HEK293T (cell line): ENCODE data around the gene VHLL.

Experiments used
- ARNT ChIP-seq: fragments of 450-650 bp; IDR thresholded peaks from 2 replicates; pipeline ENCODE4 v1.6.1; 2017; ENCODE audit warnings: mild to moderate bottlenecking
- BHLHE40 ChIP-seq: fragments of 450-650 bp; IDR thresholded peaks from 2 replicates; pipeline ENCODE4 v1.6.1; 2016; ENCODE audit warnings: mild to moderate bottlenecking, moderate library complexity, borderline replicate concordance
- CTBP1 ChIP-seq: fragments of 450-650 bp; IDR thresholded peaks from 2 replicates; pipeline ENCODE4 v1.6.1; 2016; ENCODE audit warnings: borderline replicate concordance
- FOXA1 ChIP-seq: fragments of 450-650 bp; IDR thresholded peaks from 2 replicates; pipeline ENCODE4 v1.6.1; 2016; ENCODE audit warnings: mild to moderate bottlenecking
- FOXK2 ChIP-seq: fragments of 450-650 bp; IDR thresholded peaks from 2 replicates; pipeline ENCODE4 v1.6.1; 2016; ENCODE audit warnings: mild to moderate bottlenecking
- FOXM1 ChIP-seq: fragments of 450-650 bp; IDR thresholded peaks from 2 replicates; pipeline ENCODE4 v1.6.1; 2017; ENCODE audit warnings: mild to moderate bottlenecking, borderline replicate concordance
- HDGF ChIP-seq: fragments of 450-650 bp; IDR thresholded peaks from 2 replicates; pipeline ENCODE4 v1.6.1; 2017; ENCODE audit warnings: antibody characterized with exemption, borderline replicate concordance
- L3MBTL2 ChIP-seq: fragments of 450-650 bp; conservative IDR thresholded peaks from 2 replicates; pipeline ENCODE4 v1.6.1; 2016; ENCODE audit warnings: mild to moderate bottlenecking
- LEF1 ChIP-seq: fragments of 450-650 bp; IDR thresholded peaks from 2 replicates; pipeline ENCODE4 v1.6.1; 2017; ENCODE audit warnings: mild to moderate bottlenecking, borderline replicate concordance
- NFRKB ChIP-seq: fragments of 450-650 bp; IDR thresholded peaks from 2 replicates; pipeline ENCODE4 v1.6.1; 2016; ENCODE audit warnings: mild to moderate bottlenecking, moderate library complexity
- SP1 ChIP-seq: fragments of 450-650 bp; IDR thresholded peaks from 2 replicates; pipeline ENCODE4 v1.6.1; 2017
- SUZ12 ChIP-seq: fragments of 450-650 bp; IDR thresholded peaks from 2 replicates; pipeline ENCODE4 v1.6.1; 2016; ENCODE audit warnings: mild to moderate bottlenecking
- ZNF384 ChIP-seq: fragments of 450-650 bp; IDR thresholded peaks from 2 replicates; pipeline ENCODE4 v1.6.1; 2016

DNA sequence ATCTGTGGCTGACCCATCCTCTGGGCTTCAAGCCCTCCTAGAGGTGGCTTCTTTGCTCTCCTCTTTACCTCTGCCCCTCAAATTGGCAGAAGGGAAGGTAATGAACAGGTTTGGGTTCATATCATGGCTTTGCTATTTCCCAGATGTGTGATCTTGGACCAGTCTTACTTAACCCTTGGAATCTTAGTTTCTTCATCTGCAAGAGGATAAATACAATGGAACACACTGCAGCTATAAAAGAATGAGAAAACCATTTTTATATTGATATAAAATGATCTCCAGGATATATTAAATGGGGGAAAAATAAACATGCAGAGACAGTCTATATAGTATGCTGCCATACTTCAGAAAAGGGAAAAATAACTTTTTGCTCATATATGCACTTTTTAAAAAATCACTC lies 9.2 kb downstream of the VHLL start:
- TF ChIP-seq ZNF384 (no peak), NFRKB (no peak), FOXA1 (no peak), FOXM1 (no peak), SUZ12 (no peak), ARNT (no peak), FOXK2 (no peak), CTBP1 (no peak), BHLHE40 (no peak), LEF1 (no peak), SP1 (no peak), HDGF (no peak), L3MBTL2 (no peak)
